ENCODE results near the gene BTN1A1. TPM values are rescaled to one million over a fixed set of nuclear protein-coding genes. Genes with fewer than 3 reads are reported as not detected.

BTN1A1 gene
- total and polyA plus RNA-seq, 10 of the 15 experiments (the other 5 are each of a cell fraction or from before 2014, with no cell fraction given), result 0.05 to 2.2 (median 0.87) TPM

DNA sequence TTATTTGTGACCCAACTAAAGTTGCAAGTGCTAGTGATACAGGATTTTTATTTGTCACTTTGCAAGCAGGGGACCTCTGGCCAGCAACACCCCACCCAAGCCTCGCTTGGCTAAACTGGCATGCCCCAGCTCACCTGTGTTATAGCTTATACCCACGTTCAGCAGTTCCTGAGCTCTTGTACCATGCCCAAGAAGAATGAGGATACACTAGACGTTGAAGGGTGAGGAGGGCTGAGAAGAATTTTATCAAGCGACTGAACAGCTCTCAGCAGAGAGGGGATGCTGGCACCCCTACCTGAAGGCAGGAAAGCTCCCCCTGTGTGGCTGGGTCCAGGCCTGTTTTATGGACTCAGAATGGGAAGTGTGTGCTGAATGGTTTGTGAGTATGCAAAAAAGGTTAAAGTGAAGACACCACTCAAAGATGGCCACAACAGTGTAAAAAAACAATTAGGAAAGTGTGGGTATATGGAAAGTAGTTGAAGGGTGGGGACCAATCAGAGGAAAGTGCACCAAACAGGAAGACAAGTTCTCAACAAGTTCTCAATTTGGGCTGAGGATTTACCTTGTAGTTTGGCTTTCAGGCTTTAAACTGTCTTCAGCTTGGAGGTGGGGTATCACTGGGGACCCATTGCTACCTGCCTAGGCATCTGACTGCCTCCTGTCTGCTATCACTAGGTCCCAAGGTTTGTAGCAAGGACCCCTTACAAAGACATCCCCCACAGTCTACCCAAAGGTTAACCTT is 27.4 kb upstream of the BTN1A1 start:
- Histone ChIP-seq H3K4me3 (no peak overlapping the region), H3K9me3 (replicated peaks; ENCODE audit: control insufficient read depth, insufficient read depth, low read length) (peaks cover 6% of the 10 kb centered on the region; the same call in 2 of the 3 replicates), H4K20me1 (ENCODE audit: control insufficient read depth, insufficient read depth) (no peaks in the 10 kb centered on the region), H3K4me2 (ENCODE audit: control insufficient read depth, insufficient read depth) (peak overlapping the region; percentile 58), H3K9ac (ENCODE audit: control insufficient read depth, insufficient read depth, low read length) (peak overlapping the region; percentile 99; the same call in 1 of the 2 replicates), H3K36me3 (ENCODE audit: control insufficient read depth in 2 of 2, insufficient read depth in 2 of 2, low read length in 1 of 2) (peaks cover 3 to 6% of the 10 kb centered on the region in 2 experiments; a peak in 3 of 4 replicates), H3K4me1 (ENCODE audit: control insufficient read depth, insufficient read depth, low read length) (peaks cover 28% of the 10 kb centered on the region), H3K79me2 (ENCODE audit: control insufficient read depth, insufficient read depth, low read length) (peaks cover 13% of the 10 kb centered on the region), H3K27ac (ENCODE audit: control insufficient read depth, insufficient read depth) (peak overlapping the region; percentile 100), H2AFZ (ENCODE audit: control insufficient read depth, low read depth, low read length) (peak overlapping the region; percentile 59), H3K27me3 (replicated peaks in 1 of 2; ENCODE audit: control insufficient read depth in 2 of 2, insufficient read depth in 2 of 2, low read length in 1 of 2) (no peaks in the 10 kb centered on the region)
- RAD21 ChIA-PET (ENCODE audit: unreplicated experiment), result interaction anchor here (1.0 to 3.1 kb wide), 10 partner anchors 27 to 131 kb away, joined by 3 to 27 read pairs (median 8); partner anchors contain the start of gene HMGN4
- WGBS (ENCODE audit: insufficient coverage, insufficient replicate concordance, low lambda C conversion rate, missing lambda C conversion rate), result 47% methylated on average over 4 of the region's 4 CpGs
- no TSS peak for BruUV-seq (replicated peaks)
- in situ Hi-C loops (cut with MboI) (no loop called here), intact Hi-C loops (cut with micrococcal nuclease; ENCODE audit: unreplicated experiment) (no loop called here)
- FAIRE-seq (no peak), DNase-seq (ENCODE audit: low read depth, low spot score) (no peak), ATAC-seq (no peak)
- TF ChIP-seq, protein P1, sequence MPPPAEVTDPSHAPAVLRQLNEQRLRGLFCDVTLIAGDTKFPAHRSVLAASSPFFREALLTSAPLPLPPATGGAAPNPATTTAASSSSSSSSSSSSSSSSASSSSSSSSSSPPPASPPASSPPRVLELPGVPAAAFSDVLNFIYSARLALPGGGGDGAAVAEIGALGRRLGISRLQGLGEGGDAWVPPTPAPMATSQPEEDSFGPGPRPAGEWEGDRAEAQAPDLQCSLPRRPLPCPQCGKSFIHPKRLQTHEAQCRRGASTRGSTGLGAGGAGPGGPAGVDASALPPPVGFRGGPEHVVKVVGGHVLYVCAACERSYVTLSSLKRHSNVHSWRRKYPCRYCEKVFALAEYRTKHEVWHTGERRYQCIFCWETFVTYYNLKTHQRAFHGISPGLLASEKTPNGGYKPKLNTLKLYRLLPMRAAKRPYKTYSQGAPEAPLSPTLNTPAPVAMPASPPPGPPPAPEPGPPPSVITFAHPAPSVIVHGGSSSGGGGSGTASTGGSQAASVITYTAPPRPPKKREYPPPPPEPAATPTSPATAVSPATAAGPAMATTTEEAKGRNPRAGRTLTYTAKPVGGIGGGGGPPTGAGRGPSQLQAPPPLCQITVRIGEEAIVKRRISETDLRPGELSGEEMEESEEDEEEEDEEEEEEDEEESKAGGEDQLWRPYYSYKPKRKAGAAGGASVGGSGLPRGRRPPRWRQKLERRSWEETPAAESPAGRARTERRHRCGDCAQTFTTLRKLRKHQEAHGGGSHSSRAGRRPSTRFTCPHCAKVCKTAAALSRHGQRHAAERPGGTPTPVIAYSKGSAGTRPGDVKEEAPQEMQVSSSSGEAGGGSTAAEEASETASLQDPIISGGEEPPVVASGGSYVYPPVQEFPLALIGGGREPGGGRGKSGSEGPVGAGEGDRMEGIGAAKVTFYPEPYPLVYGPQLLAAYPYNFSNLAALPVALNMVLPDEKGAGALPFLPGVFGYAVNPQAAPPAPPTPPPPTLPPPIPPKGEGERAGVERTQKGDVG (CRISPR knock-in tag; IDR thresholded peaks at IDR 0.05), result no peak
- no peak for TF ChIP-seq YBX1 (IDR thresholded peaks at IDR 0.05)
- TF ChIP-seq POU2F2 (IDR thresholded peaks at IDR 0.05; ENCODE audit: borderline replicate concordance, low read depth, low read length), result no peak
- TF ChIP-seq YY1 (IDR thresholded peaks at IDR 0.05; ENCODE audit: low read depth, low read length), result no peak
- TF ChIP-seq POLR2AphosphoS5 (IDR thresholded peaks at IDR 0.05; ENCODE audit: low read length), result no peak
- TF ChIP-seq NFYB (IDR thresholded peaks at IDR 0.05; ENCODE audit: insufficient read depth, low read depth, low read length), result peak; percentile 92
- peak; percentile 53 for TF ChIP-seq POLR2A (IDR thresholded peaks at IDR 0.05; ENCODE audit: low read depth, low read length)
- TF ChIP-seq SUPT20H (IDR thresholded peaks at IDR 0.05; ENCODE audit: borderline replicate concordance, control insufficient read depth, low read depth, low read length), result no peak
- no peak for TF ChIP-seq ZBED1 (IDR thresholded peaks at IDR 0.05; ENCODE audit: borderline replicate concordance)
- TF ChIP-seq FOXK2 (IDR thresholded peaks at IDR 0.05), result no peak
- TF ChIP-seq HDGF (IDR thresholded peaks at IDR 0.05), result 0 out of 2 replicates have a peak, but pooled peaks have one; percentile 45
- TF ChIP-seq MTA2 (IDR thresholded peaks at IDR 0.05; ENCODE audit: low read depth), result no peak
- TF ChIP-seq CREB1 (IDR thresholded peaks at IDR 0.05; ENCODE audit: low read depth), result no peak
- SMC1A ChIA-PET (ENCODE audit: uncharacterized antibody, unreplicated experiment), result interaction anchor here (0.9 to 3.2 kb wide), 15 partner anchors 8 to 131 kb away, joined by 3 to 26 read pairs (median 5); partner anchors contain the start of genes BTN2A1 and HMGN4
- POLR2A ChIA-PET, result interaction anchor here (0.9 to 5.1 kb wide), 9 partner anchors 8 to 90 kb away, joined by 3 to 38 read pairs (median 7); partner anchors contain the start of genes BTN2A2 and HMGN4
- CTCF ChIA-PET, result interaction anchor here (1.0 to 2.7 kb wide), 4 partner anchors 62 to 141 kb away, joined by 3 to 13 read pairs (median 5); partner anchors contain the start of gene ABT1

Measured in GM12878 (cell line).